HepG2 (cell line): ENCODE data around the gene MEGF11.

Experiments
- ATF6 ChIP-seq: sonication (generic); formaldehyde crosslinking; conservative IDR thresholded peaks from 2 replicates; pipeline ENCODE4 v1.4.0; 2020; ENCODE audit warnings: missing genetic modification reagents
- NR2C2 ChIP-seq: sonication (generic); formaldehyde crosslinking; IDR thresholded peaks from 2 replicates; pipeline ENCODE4 v1.4.0; 2020; ENCODE audit warnings: missing genetic modification reagents, mild to moderate bottlenecking, moderate library complexity, borderline replicate concordance
- TCF12 ChIP-seq, 2 experiments: fragments of 450-650 bp in 1 of 2; sonication (generic) in 1 of 2; formaldehyde crosslinking in 1 of 2; IDR thresholded peaks; 2 replicates each; pipeline versions ENCODE4 v1.6.1 to v1.8.0; 2017 to 2022; ENCODE audit warnings: antibody characterized with exemption in 1 of 2, mild to moderate bottlenecking in 1 of 2, missing genetic modification reagents in 1 of 2, moderate library complexity in 1 of 2

GRCh38 chr15:66078196-66078928 lies 175.2 kb downstream of the MEGF11 start:
- TF ChIP-seq ATF6 (CRISPR knock-in tag) (no peak), NR2C2 (CRISPR knock-in tag) (no peak), TCF12 (IDR thresholded peaks at IDR 0.05) (no peak), TCF12 (CRISPR knock-in tag; IDR thresholded peaks at IDR 0.05) (no peak)
